PFSK-1 (cell line): ENCODE measurements around the gene RNF141.

Experiments used
- POLR2AphosphoS5 ChIP-seq: IDR thresholded peaks from 2 replicates; pipeline ENCODE4 v1.6.1; 2012; ENCODE audit warnings: low read depth, mild to moderate bottlenecking, control low read depth, low read length, moderate library complexity
- SIN3A ChIP-seq: IDR thresholded peaks from 2 replicates; pipeline ENCODE4 v1.6.1; 2012; ENCODE audit warnings: mild to moderate bottlenecking, low read length, moderate library complexity, borderline replicate concordance; ENCODE audit not compliant: insufficient read depth

DNA sequence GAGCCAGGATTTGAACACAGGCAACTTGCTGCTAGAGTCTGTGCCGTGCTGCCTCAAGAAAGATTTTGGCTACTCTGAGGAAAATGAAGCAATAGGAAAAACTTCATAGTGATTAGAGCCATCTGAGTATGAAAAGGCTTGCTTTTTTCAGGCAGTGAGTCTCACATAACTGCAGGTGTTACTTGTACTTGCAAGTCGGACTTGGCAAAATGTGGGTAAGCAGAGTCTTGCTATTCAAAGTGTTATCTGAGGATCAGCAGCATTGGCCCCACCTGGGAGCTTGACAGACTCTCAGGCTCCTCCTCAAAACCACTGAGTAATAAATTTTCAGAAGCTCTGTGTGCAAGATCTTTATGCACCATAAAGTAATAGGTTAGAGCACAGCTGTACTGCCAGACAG lies 18.1 kb downstream of the RNF141 start:
- TF ChIP-seq SIN3A (no peak), POLR2AphosphoS5 (no peak)
